HepG2 (cell line): ENCODE data around the gene CTSW. TPM values are rescaled to one million over a fixed set of nuclear protein-coding genes. Genes with fewer than 3 reads are reported as not detected.

Experiments used
- ATRX ChIP-seq: sonication (generic); formaldehyde crosslinking; IDR thresholded peaks from 2 replicates; pipeline ENCODE4 v1.4.0; 2020; ENCODE audit warnings: missing genetic modification reagents, borderline replicate concordance
- DPF2 ChIP-seq: sonication (generic); formaldehyde crosslinking; IDR thresholded peaks from 2 replicates; pipeline ENCODE4 v1.4.0; 2020; ENCODE audit warnings: mild to moderate bottlenecking, low read depth, missing genetic modification reagents, borderline replicate concordance
- GTF3A ChIP-seq: sonication (generic); formaldehyde crosslinking; conservative IDR thresholded peaks from 2 replicates; pipeline ENCODE4 v1.4.0; 2020; ENCODE audit warnings: mild to moderate bottlenecking, missing genetic modification reagents
- MED13 ChIP-seq: sonication (generic); formaldehyde crosslinking; IDR thresholded peaks from 2 replicates; pipeline ENCODE4 v1.5.0; 2020; ENCODE audit warnings: missing genetic modification reagents
- MIXL1 ChIP-seq: IDR thresholded peaks from 2 replicates; pipeline ENCODE4 v1.6.1; 2016
- PHF21A ChIP-seq: sonication (generic); formaldehyde crosslinking; IDR thresholded peaks from 2 replicates; pipeline ENCODE4 v1.5.0; 2020; ENCODE audit warnings: mild to moderate bottlenecking, missing genetic modification reagents
- PHF8 ChIP-seq: sonication (generic); formaldehyde crosslinking; IDR thresholded peaks from 2 replicates; pipeline ENCODE4 v1.5.0; 2020; ENCODE audit warnings: missing genetic modification reagents
- SATB2 ChIP-seq: sonication (generic); formaldehyde crosslinking; IDR thresholded peaks from 2 replicates; pipeline ENCODE4 v1.5.0; 2020; ENCODE audit warnings: missing genetic modification reagents
- SUZ12 ChIP-seq: fragments of 150-350 bp; IDR thresholded peaks from 2 replicates; pipeline ENCODE4 v1.6.1; 2014; ENCODE audit warnings: low read depth, low read length
- U2AF1 ChIP-seq: fragments of 200-400 bp; formaldehyde crosslinking; optimal IDR thresholded peaks from 2 replicates; pipeline ENCODE3; 2017; ENCODE audit warnings: mild to moderate bottlenecking, low read depth, low read length
- YEATS2 ChIP-seq: sonication (generic); formaldehyde crosslinking; IDR thresholded peaks from 2 replicates; pipeline ENCODE4 v1.4.0; 2020; ENCODE audit warnings: missing genetic modification reagents, borderline replicate concordance
- ZNF329 ChIP-seq: sonication (generic); formaldehyde crosslinking; IDR thresholded peaks from 2 replicates; pipeline ENCODE4 v1.9.0; 2021; ENCODE audit warnings: low read depth, mild to moderate bottlenecking, missing genetic modification reagents
- ZNF792 ChIP-seq: IDR thresholded peaks from 2 replicates; pipeline ENCODE4 v1.6.1; 2016
- polyA plus RNA-seq, 8 experiments: library from polyadenylated mRNA; depleted of rRNA in 3 of 8; stranded (reverse) in 7 of 8; unstranded in 1 of 8; fragments of >200 nt; fragmentation: Illumina TruSeq in 4 of 8; extraction: Trizol in 4 of 8; gene quantifications; 2 replicates each; pipeline versions ENCODE4 v1.2.1 to v1.2.3, GENCODE V29; 2011 to 2016; ENCODE audit warnings: low read depth in 4 of 8, missing spikeins in 1 of 8, mixed read lengths in 1 of 8; ENCODE audit not compliant: insufficient read depth in 1 of 8
- total RNA-seq, 5 experiments: library from RNA; depleted of rRNA; stranded (reverse); fragments of >200 nt; fragmentation: Illumina TruSeq; extraction: Trizol; gene quantifications; 2 replicates each; pipeline ENCODE4 v1.2.3, GENCODE V29; 2016; ENCODE audit warnings: low read depth in 1 of 5
- TF ChIP-seq, protein P1 (sequence below): sonication (generic); formaldehyde crosslinking; IDR thresholded peaks from 2 replicates; pipeline ENCODE4 v1.4.0; 2020; ENCODE audit warnings: mild to moderate bottlenecking, low read depth, missing genetic modification reagents
- TF ChIP-seq, protein P2 (sequence below): sonication (generic); formaldehyde crosslinking; IDR thresholded peaks from 2 replicates; pipeline ENCODE4 v1.4.0; 2020; ENCODE audit warnings: mild to moderate bottlenecking, missing genetic modification reagents
- TF ChIP-seq, protein P3 (sequence below): sonication (generic); formaldehyde crosslinking; IDR thresholded peaks from 2 replicates; pipeline ENCODE4 v1.4.0; 2020; ENCODE audit warnings: mild to moderate bottlenecking, missing genetic modification reagents
- TF ChIP-seq, protein P4 (sequence below): sonication (generic); formaldehyde crosslinking; IDR thresholded peaks from 2 replicates; pipeline ENCODE4 v1.4.0; 2020; ENCODE audit warnings: mild to moderate bottlenecking, missing genetic modification reagents
- TF ChIP-seq, protein P5 (sequence below): sonication (generic); formaldehyde crosslinking; IDR thresholded peaks from 2 replicates; pipeline ENCODE4 v1.4.0; 2020; ENCODE audit warnings: missing genetic modification reagents, borderline replicate concordance

CTSW gene
- total and polyA plus RNA-seq, 2 of the 13 experiments (the other 11 are each of a cell fraction or from before 2014, with no cell fraction given) = 0.09 TPM; not detected in 1

DNA sequence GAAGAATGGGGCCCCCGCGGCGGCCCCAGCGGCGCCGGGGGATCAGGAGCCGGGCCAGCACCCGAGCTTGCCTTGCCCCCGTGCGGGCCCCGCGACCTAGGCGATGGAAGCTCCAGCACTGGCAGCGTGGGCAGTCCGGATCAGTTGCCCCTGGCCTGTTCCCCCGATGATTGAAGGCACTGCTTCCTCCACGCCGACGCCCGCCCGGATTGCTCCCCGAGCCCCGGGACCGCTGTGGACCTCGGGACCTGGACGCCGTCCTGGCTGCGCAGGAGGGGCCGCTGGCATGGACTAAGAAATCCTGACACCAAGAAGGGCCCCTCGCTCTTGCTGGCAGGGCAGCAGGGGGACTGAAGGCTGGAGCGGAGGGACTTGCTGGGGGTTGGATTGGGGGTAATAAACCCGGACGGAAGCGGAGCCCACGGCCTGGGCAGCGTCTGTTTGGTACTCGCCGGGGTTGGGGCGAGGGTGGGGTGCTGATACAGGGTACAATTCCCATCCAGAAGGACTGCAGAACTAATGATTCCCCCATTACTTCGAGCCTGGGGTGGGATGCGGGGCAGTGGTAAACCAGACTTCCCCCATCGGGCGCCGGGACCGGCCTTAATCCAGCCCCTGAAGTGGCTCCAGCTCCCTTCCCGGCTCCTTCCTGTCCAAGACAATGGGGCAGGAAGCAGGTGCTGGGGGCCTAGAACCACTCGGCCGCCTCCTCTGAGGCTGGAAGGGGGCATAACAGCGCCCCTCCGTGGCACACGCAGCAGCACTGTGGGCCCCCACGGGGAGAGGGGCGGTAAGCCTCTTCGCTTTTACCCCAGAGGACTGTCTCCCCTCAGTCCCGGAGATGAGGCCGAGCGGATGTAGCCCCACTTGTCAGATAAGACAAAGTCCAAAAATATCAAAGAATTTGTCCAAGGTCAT, 11.8 kb downstream of the CTSW start (continued):
- TF ChIP-seq ATRX (CRISPR knock-in tag) (no peak), MED13 (CRISPR knock-in tag) (no peak), PHF8 (CRISPR knock-in tag) (peak; percentile 45; the same call in 1 of the 2 replicates), MIXL1 (CRISPR knock-in tag) (0 out of 2 replicates have a peak, but pooled peaks have one; percentile 36), U2AF1 (peak; percentile 8), PHF21A (CRISPR knock-in tag) (peak; percentile 80), ZNF792 (CRISPR knock-in tag) (no peak; the same call in 1 of the 2 replicates), DPF2 (no peak), GTF3A (no peak), ZNF329 (CRISPR knock-in tag) (no peak; the same call in 1 of the 2 replicates), SATB2 (CRISPR knock-in tag) (no peak), SUZ12 (no peak), YEATS2 (CRISPR knock-in tag) (no peak)
- TF ChIP-seq, protein P1, sequence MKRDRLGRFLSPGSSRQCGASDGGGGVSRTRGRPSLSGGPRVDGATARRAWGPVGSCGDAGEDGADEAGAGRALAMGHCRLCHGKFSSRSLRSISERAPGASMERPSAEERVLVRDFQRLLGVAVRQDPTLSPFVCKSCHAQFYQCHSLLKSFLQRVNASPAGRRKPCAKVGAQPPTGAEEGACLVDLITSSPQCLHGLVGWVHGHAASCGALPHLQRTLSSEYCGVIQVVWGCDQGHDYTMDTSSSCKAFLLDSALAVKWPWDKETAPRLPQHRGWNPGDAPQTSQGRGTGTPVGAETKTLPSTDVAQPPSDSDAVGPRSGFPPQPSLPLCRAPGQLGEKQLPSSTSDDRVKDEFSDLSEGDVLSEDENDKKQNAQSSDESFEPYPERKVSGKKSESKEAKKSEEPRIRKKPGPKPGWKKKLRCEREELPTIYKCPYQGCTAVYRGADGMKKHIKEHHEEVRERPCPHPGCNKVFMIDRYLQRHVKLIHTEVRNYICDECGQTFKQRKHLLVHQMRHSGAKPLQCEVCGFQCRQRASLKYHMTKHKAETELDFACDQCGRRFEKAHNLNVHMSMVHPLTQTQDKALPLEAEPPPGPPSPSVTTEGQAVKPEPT (CRISPR knock-in tag) = no peak
- TF ChIP-seq, protein P2, sequence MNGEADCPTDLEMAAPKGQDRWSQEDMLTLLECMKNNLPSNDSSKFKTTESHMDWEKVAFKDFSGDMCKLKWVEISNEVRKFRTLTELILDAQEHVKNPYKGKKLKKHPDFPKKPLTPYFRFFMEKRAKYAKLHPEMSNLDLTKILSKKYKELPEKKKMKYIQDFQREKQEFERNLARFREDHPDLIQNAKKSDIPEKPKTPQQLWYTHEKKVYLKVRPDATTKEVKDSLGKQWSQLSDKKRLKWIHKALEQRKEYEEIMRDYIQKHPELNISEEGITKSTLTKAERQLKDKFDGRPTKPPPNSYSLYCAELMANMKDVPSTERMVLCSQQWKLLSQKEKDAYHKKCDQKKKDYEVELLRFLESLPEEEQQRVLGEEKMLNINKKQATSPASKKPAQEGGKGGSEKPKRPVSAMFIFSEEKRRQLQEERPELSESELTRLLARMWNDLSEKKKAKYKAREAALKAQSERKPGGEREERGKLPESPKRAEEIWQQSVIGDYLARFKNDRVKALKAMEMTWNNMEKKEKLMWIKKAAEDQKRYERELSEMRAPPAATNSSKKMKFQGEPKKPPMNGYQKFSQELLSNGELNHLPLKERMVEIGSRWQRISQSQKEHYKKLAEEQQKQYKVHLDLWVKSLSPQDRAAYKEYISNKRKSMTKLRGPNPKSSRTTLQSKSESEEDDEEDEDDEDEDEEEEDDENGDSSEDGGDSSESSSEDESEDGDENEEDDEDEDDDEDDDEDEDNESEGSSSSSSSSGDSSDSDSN (CRISPR knock-in tag) = peak; percentile 76
- TF ChIP-seq, protein P3, sequence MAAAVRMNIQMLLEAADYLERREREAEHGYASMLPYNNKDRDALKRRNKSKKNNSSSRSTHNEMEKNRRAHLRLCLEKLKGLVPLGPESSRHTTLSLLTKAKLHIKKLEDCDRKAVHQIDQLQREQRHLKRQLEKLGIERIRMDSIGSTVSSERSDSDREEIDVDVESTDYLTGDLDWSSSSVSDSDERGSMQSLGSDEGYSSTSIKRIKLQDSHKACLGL (CRISPR knock-in tag) = 0 out of 2 replicates have a peak, but pooled peaks have one; percentile 0
- TF ChIP-seq, protein P4, sequence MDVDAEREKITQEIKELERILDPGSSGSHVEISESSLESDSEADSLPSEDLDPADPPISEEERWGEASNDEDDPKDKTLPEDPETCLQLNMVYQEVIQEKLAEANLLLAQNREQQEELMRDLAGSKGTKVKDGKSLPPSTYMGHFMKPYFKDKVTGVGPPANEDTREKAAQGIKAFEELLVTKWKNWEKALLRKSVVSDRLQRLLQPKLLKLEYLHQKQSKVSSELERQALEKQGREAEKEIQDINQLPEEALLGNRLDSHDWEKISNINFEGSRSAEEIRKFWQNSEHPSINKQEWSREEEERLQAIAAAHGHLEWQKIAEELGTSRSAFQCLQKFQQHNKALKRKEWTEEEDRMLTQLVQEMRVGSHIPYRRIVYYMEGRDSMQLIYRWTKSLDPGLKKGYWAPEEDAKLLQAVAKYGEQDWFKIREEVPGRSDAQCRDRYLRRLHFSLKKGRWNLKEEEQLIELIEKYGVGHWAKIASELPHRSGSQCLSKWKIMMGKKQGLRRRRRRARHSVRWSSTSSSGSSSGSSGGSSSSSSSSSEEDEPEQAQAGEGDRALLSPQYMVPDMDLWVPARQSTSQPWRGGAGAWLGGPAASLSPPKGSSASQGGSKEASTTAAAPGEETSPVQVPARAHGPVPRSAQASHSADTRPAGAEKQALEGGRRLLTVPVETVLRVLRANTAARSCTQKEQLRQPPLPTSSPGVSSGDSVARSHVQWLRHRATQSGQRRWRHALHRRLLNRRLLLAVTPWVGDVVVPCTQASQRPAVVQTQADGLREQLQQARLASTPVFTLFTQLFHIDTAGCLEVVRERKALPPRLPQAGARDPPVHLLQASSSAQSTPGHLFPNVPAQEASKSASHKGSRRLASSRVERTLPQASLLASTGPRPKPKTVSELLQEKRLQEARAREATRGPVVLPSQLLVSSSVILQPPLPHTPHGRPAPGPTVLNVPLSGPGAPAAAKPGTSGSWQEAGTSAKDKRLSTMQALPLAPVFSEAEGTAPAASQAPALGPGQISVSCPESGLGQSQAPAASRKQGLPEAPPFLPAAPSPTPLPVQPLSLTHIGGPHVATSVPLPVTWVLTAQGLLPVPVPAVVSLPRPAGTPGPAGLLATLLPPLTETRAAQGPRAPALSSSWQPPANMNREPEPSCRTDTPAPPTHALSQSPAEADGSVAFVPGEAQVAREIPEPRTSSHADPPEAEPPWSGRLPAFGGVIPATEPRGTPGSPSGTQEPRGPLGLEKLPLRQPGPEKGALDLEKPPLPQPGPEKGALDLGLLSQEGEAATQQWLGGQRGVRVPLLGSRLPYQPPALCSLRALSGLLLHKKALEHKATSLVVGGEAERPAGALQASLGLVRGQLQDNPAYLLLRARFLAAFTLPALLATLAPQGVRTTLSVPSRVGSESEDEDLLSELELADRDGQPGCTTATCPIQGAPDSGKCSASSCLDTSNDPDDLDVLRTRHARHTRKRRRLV = no peak
- TF ChIP-seq, protein P5, sequence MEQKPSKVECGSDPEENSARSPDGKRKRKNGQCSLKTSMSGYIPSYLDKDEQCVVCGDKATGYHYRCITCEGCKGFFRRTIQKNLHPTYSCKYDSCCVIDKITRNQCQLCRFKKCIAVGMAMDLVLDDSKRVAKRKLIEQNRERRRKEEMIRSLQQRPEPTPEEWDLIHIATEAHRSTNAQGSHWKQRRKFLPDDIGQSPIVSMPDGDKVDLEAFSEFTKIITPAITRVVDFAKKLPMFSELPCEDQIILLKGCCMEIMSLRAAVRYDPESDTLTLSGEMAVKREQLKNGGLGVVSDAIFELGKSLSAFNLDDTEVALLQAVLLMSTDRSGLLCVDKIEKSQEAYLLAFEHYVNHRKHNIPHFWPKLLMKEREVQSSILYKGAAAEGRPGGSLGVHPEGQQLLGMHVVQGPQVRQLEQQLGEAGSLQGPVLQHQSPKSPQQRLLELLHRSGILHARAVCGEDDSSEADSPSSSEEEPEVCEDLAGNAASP = no peak; the same call in 1 of the 2 replicates
